Sigmoid colon (tissue), 4 donors: ENCODE data around the gene OPRL1.

ENCODE experiments used
- EP300 ChIP-seq, 4 donors: sonication (generic); formaldehyde crosslinking; IDR thresholded peaks; one replicate each; pipeline ENCODE4 v1.6.1; 2017; ENCODE audit warnings: antibody characterized with exemption in 4 of 4
- POLR2A ChIP-seq, 2 donors: fragments of 450-650 bp; IDR thresholded peaks; one replicate each; pipeline ENCODE4 v1.6.1; 2016; ENCODE audit warnings: antibody characterized with exemption in 2 of 2, mild to moderate bottlenecking in 2 of 2, moderate library complexity in 2 of 2
- TF ChIP-seq, protein P1 (sequence below), 4 experiments: fragments of 450-650 bp in 3 of 4; fragments of 200-600 bp in 1 of 4; IDR thresholded peaks; one replicate each; pipeline ENCODE4 v1.5.1; 2016 to 2019; ENCODE audit warnings: antibody characterized with exemption in 4 of 4, mild to moderate bottlenecking in 3 of 4, moderate library complexity in 2 of 4

DNA sequence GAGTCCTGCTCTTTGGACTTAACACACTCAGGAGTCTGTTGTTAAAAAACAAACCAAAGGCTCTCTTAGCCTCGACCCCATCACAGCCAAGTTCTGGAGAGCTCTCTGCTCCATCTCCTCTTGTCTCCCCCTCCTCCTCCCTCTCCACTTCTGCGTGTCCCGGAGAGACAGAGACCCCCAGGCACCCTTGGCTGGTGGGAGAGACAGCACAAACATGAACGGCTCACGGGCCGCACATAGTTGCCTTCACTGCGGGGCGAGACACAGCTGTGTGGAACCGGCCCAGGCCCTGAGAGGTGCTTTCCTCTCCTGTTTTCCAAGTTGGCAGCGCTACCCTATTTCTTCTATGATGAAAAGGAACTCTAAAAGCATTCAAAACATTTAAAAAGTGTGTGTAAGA is 61.1 kb downstream of the OPRL1 start:
- TF ChIP-seq POLR2A (IDR thresholded peaks at IDR 0.05) (no peak), EP300 (IDR thresholded peaks at IDR 0.05) (no peak)
- TF ChIP-seq, protein P1, sequence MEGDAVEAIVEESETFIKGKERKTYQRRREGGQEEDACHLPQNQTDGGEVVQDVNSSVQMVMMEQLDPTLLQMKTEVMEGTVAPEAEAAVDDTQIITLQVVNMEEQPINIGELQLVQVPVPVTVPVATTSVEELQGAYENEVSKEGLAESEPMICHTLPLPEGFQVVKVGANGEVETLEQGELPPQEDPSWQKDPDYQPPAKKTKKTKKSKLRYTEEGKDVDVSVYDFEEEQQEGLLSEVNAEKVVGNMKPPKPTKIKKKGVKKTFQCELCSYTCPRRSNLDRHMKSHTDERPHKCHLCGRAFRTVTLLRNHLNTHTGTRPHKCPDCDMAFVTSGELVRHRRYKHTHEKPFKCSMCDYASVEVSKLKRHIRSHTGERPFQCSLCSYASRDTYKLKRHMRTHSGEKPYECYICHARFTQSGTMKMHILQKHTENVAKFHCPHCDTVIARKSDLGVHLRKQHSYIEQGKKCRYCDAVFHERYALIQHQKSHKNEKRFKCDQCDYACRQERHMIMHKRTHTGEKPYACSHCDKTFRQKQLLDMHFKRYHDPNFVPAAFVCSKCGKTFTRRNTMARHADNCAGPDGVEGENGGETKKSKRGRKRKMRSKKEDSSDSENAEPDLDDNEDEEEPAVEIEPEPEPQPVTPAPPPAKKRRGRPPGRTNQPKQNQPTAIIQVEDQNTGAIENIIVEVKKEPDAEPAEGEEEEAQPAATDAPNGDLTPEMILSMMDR (IDR thresholded peaks at IDR 0.05) = no peak
